DMS114 treated with DMSO at 0.1 percent for 48 hours (cell line): ENCODE measurements around the gene RFX6.
A peak's percentile ranks its signal among the peaks of the same experiment; 100 is the strongest.
"Not testable (repeated sequence)": the region's sequence is repeated elsewhere in the genome, so short reads cannot be mapped to it uniquely, and the experiment has no call there.

ENCODE experiments used
- DNase-seq: peaks from one replicate; lab custom pipeline; 2025; ENCODE audit not compliant: unreplicated experiment; lab: John Stamatoyannopoulos, UW

The RFX6 gene

GRCh38 chr6:116876635-116877611, at the start of gene RFX6:
Gene RFX6, plus strand, starts transcription at chr6:116877242. Its CDS starts 34 bp downstream, at chr6:116877276.
- no peak for DNase-seq

- DNase-seq, result no peak
Measured at GRCh38 chr6:116827561-116828240, 49.3 kb upstream of the RFX6 start.

GRCh38 chr6:116828983-116829382, 48.1 kb upstream of the RFX6 start, which contains the start of gene GPRC6A:
Gene GPRC6A, minus strand, starts transcription at chr6:116829083. Its CDS starts 70 bp downstream, at chr6:116829013.
- DNase-seq, result no peak

GRCh38 chr6:116834526-116834925, 42.5 kb upstream of the RFX6 start:
- not testable (repeated sequence) for DNase-seq

GRCh38 chr6:116836606-116837342, 40.3 kb upstream of the RFX6 start:
- no peak for DNase-seq

GRCh38 chr6:116840091-116840490, 37.0 kb upstream of the RFX6 start:
- no peak for DNase-seq

- DNase-seq, result no peak
Measured at GRCh38 chr6:116842459-116842858, 34.6 kb upstream of the RFX6 start.

- DNase-seq, result peak; percentile 74
Measured at GRCh38 chr6:116847227-116847626, 29.8 kb upstream of the RFX6 start.

- DNase-seq, result no peak
Measured at GRCh38 chr6:116858060-116858459, 19.0 kb upstream of the RFX6 start.

GRCh38 chr6:116859264-116859663, 17.8 kb upstream of the RFX6 start:
- no peak for DNase-seq

- DNase-seq, result no peak
Measured at GRCh38 chr6:116866281-116866871, 10.7 kb upstream of the RFX6 start.

- no peak for DNase-seq
Measured at GRCh38 chr6:116872771-116873170, 4.3 kb upstream of the RFX6 start.

- no peak for DNase-seq
Measured at GRCh38 chr6:116876107-116876506, 935 bp upstream of the RFX6 start.

- peak; percentile 29 for DNase-seq
Measured at GRCh38 chr6:116877743-116878142, 701 bp downstream of the RFX6 start.

GRCh38 chr6:116881236-116881635, 4.2 kb downstream of the RFX6 start:
- peak; percentile 36 for DNase-seq

- no peak for DNase-seq
Measured at GRCh38 chr6:116883005-116883404, 6.0 kb downstream of the RFX6 start.

- no peak for DNase-seq
Measured at GRCh38 chr6:116884530-116884929, 7.5 kb downstream of the RFX6 start.

- no peak for DNase-seq
Measured at GRCh38 chr6:116887168-116887567, 10.1 kb downstream of the RFX6 start.

- DNase-seq, result no peak
Measured at GRCh38 chr6:116887894-116888293, 10.9 kb downstream of the RFX6 start.

GRCh38 chr6:116888732-116889360, 11.8 kb downstream of the RFX6 start:
- DNase-seq, result no peak
